ENCODE results near the gene EP300.

- TF ChIP-seq CTCF (IDR thresholded peaks at IDR 0.05) = no peak
- TF ChIP-seq POLR2A (IDR thresholded peaks at IDR 0.05) = no peak
Observed at GRCh38 chr22:41223535-41223934, 131.1 kb downstream of the EP300 start.
